CD4-positive, alpha-beta T cell treated with Interleukin-4 for 1 hour (primary cell): ENCODE results near the gene KRT72.

ENCODE experiments used
- DNase-seq, 2 donors: peaks; one replicate each; pipeline ENCODE4 v3.0.0-alpha.2; 2020 to 2022

KRT72 gene

GRCh38 chr12:52600941-52601481 is at the start of gene KRT72:
Gene KRT72 (minus strand): TSS chr12:52601463. CDS start chr12:52601452, 11 bp downstream.
- DNase-seq: no peak

GRCh38 chr12:52650520-52651081 is 49.3 kb upstream of the KRT72 start:
- DNase-seq: no peak

- no peak for DNase-seq
These were observed 47.8 kb upstream of the KRT72 start for GRCh38 chr12:52649066-52649465.

GRCh38 chr12:52648012-52648550 is 46.8 kb upstream of the KRT72 start:
- no peak for DNase-seq

- DNase-seq: no peak
These were observed 46.3 kb upstream of the KRT72 start for GRCh38 chr12:52647601-52648000.

GRCh38 chr12:52646613-52647012 is 45.4 kb upstream of the KRT72 start:
- DNase-seq: no peak

- DNase-seq: no peak
These were observed 44.7 kb upstream of the KRT72 start for GRCh38 chr12:52645982-52646381.

GRCh38 chr12:52645120-52645761 is 44.0 kb upstream of the KRT72 start:
- peak; percentile 58 to 60 for DNase-seq

- DNase-seq: no peak
These were observed 42.8 kb upstream of the KRT72 start for GRCh38 chr12:52644078-52644415.

- no peak for DNase-seq
These were observed 42.2 kb upstream of the KRT72 start for GRCh38 chr12:52643233-52644077.

GRCh38 chr12:52641468-52641867 is 40.2 kb upstream of the KRT72 start:
- DNase-seq: no peak

GRCh38 chr12:52637299-52637698 is 36.0 kb upstream of the KRT72 start:
- DNase-seq: no peak

GRCh38 chr12:52636592-52637258 is 35.5 kb upstream of the KRT72 start:
- DNase-seq: no peak

- DNase-seq: no peak
These were observed 34.9 kb upstream of the KRT72 start for GRCh38 chr12:52636189-52636588.

GRCh38 chr12:52634266-52635056 is 33.2 kb upstream of the KRT72 start:
- no peak for DNase-seq

GRCh38 chr12:52633383-52633782 is 32.1 kb upstream of the KRT72 start:
- no peak for DNase-seq

GRCh38 chr12:52632656-52633055 is 31.4 kb upstream of the KRT72 start:
- DNase-seq: no peak

GRCh38 chr12:52631676-52632459 is 30.6 kb upstream of the KRT72 start:
- DNase-seq: no peak

GRCh38 chr12:52631264-52631663 is 30.0 kb upstream of the KRT72 start:
- DNase-seq: no peak

GRCh38 chr12:52630599-52631200 is 29.4 kb upstream of the KRT72 start:
- no peak for DNase-seq

- no peak for DNase-seq
These were observed 28.8 kb upstream of the KRT72 start for GRCh38 chr12:52630008-52630500.
